ENCODE data around the gene DKKL1. TPM values are rescaled to one million over a fixed set of nuclear protein-coding genes. Genes with fewer than 3 reads are reported as not detected.
A peak's percentile ranks its signal among the peaks of the same experiment; 100 is the strongest.

The DKKL1 gene
- total RNA-seq, result not detected

DNA sequence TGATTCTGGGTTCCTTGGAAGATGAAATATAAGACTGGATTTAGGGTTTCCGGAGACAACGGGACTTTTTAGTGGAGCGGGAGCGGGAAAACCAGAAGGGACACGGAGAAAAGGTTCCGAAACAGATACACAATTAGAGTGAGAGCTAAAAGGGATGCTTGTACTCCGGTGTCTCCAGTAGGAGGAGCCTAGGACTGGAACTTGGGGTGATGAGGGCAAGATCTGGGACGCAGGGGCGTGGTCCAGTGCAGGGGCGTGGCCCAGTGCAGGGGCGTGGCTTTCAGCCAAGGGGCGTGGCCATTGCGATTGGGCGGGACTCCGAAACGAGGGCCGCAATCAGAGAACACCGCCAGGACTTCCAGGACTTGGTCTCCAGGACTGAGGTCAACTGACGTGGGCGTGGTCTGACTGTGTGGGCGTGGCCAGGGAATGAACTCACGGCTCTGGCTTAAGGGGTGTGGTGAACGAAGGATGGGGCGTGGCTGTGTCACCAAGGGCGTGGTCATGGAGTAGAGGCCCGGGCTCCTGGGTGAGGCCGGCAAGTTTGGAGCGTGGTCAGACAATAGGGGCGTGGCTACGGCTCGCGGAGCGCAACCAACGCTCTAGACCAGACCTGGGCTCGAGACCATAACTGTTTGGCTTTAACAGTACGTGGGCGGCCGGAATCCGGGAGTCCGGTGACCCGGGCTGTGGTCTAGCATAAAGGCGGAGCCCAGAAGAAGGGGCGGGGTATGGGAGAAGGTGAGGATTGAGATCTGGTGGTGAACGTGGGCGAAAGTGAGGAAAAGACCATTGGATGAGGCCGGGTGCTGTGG, at the start of gene DKKL1:
Gene DKKL1, plus strand, starts transcription at position 610 of the 815 bp plus-strand sequence. Its CDS starts 122 bp downstream, at position 732.
- DNase-seq, result peak; percentile 100
- H3K4me3 ChIP-seq, result no peak within 1 kb of the TSS
- peaks cover 0 to 2% of the 10 kb centered on the region in 2 donors for H3K36me3 ChIP-seq (replicated peaks in 1 of 2; ENCODE audit: insufficient read depth in 1 of 2, low read depth in 2 of 2)
- peak; percentile 92 for ATAC-seq
- peaks cover 21% of the 10 kb centered on the region for H3K4me1 ChIP-seq
- WGBS, 2 donors, result 1 to 2% methylated on average over 27 to 46 of the region's 46 CpGs
- H3K27ac ChIP-seq, result peak within 1 kb of the TSS in 3 of 4 donors; percentile 82 to 91 (median 90)
- no peaks in the 10 kb centered on the region for H3K27me3 ChIP-seq
- TF ChIP-seq POLR2A (IDR thresholded peaks at IDR 0.05), result peak in 2 of 3 donors; percentile 24 to 49
- TF ChIP-seq, protein P1, sequence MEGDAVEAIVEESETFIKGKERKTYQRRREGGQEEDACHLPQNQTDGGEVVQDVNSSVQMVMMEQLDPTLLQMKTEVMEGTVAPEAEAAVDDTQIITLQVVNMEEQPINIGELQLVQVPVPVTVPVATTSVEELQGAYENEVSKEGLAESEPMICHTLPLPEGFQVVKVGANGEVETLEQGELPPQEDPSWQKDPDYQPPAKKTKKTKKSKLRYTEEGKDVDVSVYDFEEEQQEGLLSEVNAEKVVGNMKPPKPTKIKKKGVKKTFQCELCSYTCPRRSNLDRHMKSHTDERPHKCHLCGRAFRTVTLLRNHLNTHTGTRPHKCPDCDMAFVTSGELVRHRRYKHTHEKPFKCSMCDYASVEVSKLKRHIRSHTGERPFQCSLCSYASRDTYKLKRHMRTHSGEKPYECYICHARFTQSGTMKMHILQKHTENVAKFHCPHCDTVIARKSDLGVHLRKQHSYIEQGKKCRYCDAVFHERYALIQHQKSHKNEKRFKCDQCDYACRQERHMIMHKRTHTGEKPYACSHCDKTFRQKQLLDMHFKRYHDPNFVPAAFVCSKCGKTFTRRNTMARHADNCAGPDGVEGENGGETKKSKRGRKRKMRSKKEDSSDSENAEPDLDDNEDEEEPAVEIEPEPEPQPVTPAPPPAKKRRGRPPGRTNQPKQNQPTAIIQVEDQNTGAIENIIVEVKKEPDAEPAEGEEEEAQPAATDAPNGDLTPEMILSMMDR (IDR thresholded peaks at IDR 0.05), result peak in 2 of 7 experiments; percentile 22 to 37
- H3K9me3 ChIP-seq, result no peaks in the 10 kb centered on the region
- intact Hi-C loops (cut with DNase I), result no loop called here

GRCh38 chr19:49315111-49315510, 48.6 kb upstream of the DKKL1 start:
- WGBS, 2 donors, result 73 to 87% methylated on average over 1 of the region's 1 CpG
- H3K36me3 ChIP-seq (replicated peaks in 1 of 2; ENCODE audit: insufficient read depth in 1 of 2, low read depth in 2 of 2), result no peaks in the 10 kb centered on the region
- no peaks in the 10 kb centered on the region for H3K4me1 ChIP-seq
- H3K4me3 ChIP-seq, result no peak overlapping the region
- DNase-seq (no peak), ATAC-seq (no peak)
- no peak overlapping the region for H3K27ac ChIP-seq
- no peaks in the 10 kb centered on the region for H3K9me3 ChIP-seq
- H3K27me3 ChIP-seq, result no peaks in the 10 kb centered on the region
- intact Hi-C loops (cut with DNase I), result no loop called here
- TF ChIP-seq, protein P1 (IDR thresholded peaks at IDR 0.05), result no peak
- TF ChIP-seq POLR2A (IDR thresholded peaks at IDR 0.05), result no peak

DNA sequence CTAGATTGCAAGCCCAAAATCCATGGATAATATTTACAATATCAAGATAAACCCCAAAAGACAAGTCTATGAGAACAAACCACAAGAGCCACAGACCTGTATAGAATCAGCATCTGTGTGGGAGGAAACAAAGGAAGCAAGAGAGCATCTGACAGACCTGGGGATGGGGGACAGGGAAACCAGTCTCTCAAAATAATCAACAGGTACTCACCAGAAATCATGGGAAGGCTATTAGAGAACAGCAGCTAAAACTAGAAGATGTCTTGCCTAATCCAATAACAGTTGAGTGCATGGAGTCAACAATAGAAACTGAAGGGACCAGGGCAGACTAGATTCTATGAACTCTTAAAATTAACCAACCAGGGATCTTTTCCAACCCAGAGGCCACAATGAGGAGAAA, 47.4 kb upstream of the DKKL1 start:
- Histone ChIP-seq H3K9me3 (no peaks in the 10 kb centered on the region), H3K4me1 (no peaks in the 10 kb centered on the region), H3K36me3 (replicated peaks in 1 of 2; ENCODE audit: insufficient read depth in 1 of 2, low read depth in 2 of 2) (no peaks in the 10 kb centered on the region), H3K4me3 (no peak overlapping the region), H3K27me3 (no peaks in the 10 kb centered on the region), H3K27ac (no peak overlapping the region)
- ATAC-seq (no peak), DNase-seq (no peak)
- intact Hi-C loops (cut with DNase I), result no loop called here
- TF ChIP-seq, protein P1 (IDR thresholded peaks at IDR 0.05), result no peak
- no peak for TF ChIP-seq POLR2A (IDR thresholded peaks at IDR 0.05)

GRCh38 chr19:49318296-49318695, 45.4 kb upstream of the DKKL1 start:
- Histone ChIP-seq H3K36me3 (replicated peaks in 1 of 2; ENCODE audit: insufficient read depth in 1 of 2, low read depth in 2 of 2) (no peaks in the 10 kb centered on the region), H3K27ac (no peak overlapping the region), H3K4me1 (no peaks in the 10 kb centered on the region), H3K27me3 (no peaks in the 10 kb centered on the region), H3K9me3 (no peaks in the 10 kb centered on the region), H3K4me3 (no peak overlapping the region)
- ATAC-seq, result no peak
- DNase-seq, result no peak
- intact Hi-C loops (cut with DNase I), result no loop called here
- TF ChIP-seq, protein P1 (IDR thresholded peaks at IDR 0.05), result no peak
